GM18870 (cell line): ENCODE data around the gene ABI3.
"Not testable (repeated sequence)": the region's sequence is repeated elsewhere in the genome, so short reads cannot be mapped to it uniquely, and the experiment has no call there.

Experiments used
- ATAC-seq: cut with Tn5 transposase; IDR thresholded peaks from one replicate; pipeline ENCODE4 v1.9.1; 2021; ENCODE audit warnings: moderate library complexity; ENCODE audit not compliant: unreplicated experiment

The ABI3 gene

GRCh38 chr17:49249292-49249794 is 38.8 kb downstream of the ABI3 start:
- ATAC-seq, result no peak

GRCh38 chr17:49249890-49250522 is 39.5 kb downstream of the ABI3 start:
- ATAC-seq, result no peak

GRCh38 chr17:49252148-49252695 is 41.7 kb downstream of the ABI3 start:
- no peak for ATAC-seq

GRCh38 chr17:49254066-49254465 is 43.6 kb downstream of the ABI3 start:
- no peak for ATAC-seq

- no peak for ATAC-seq
Observed at GRCh38 chr17:49255125-49255524, 44.6 kb downstream of the ABI3 start.

GRCh38 chr17:49258394-49258793 is 47.9 kb downstream of the ABI3 start:
- ATAC-seq, result no peak

GRCh38 chr17:49259663-49260010 is 49.1 kb downstream of the ABI3 start:
- ATAC-seq, result no peak

- ATAC-seq, result no peak
Observed at GRCh38 chr17:49260011-49260816, 49.7 kb downstream of the ABI3 start.

- no peak for ATAC-seq
Observed at GRCh38 chr17:49260817-49261291, 50.3 kb downstream of the ABI3 start.

GRCh38 chr17:49261540-49261939 is 51.0 kb downstream of the ABI3 start:
- ATAC-seq, result not testable (repeated sequence)

GRCh38 chr17:49266233-49266632 is 55.7 kb downstream of the ABI3 start:
- ATAC-seq, result no peak

- no peak for ATAC-seq
Observed at GRCh38 chr17:49267912-49268311, 57.4 kb downstream of the ABI3 start.

- no peak for ATAC-seq
Observed at GRCh38 chr17:49269356-49269755, 58.8 kb downstream of the ABI3 start.
